Central memory CD8-positive, alpha-beta T cell (primary cell): ENCODE results near the gene CPVL.

ENCODE experiments used
- ATAC-seq: fragments of 150-1000 bp; cut with Tn5 transposase; replicated peaks from 2 replicates; pipeline ENCODE4 v1.10.0; 2022; ENCODE audit warnings: mild to moderate bottlenecking, moderate FRiP score, moderate number of reproducible peaks; ENCODE audit not compliant: poor library complexity, severe bottlenecking; ENCODE audit errors: extremely low read depth
- DNase-seq, 2 donors: peaks; one replicate each; pipeline ENCODE4 v3.0.0; 2021; ENCODE audit warnings: low spot score in 2 of 2
- H3K27ac Mint-ChIP-seq: one replicate; pipeline ENCODE4 v1.8.0; 2022; ENCODE audit warnings: low read depth, mild to moderate bottlenecking, moderate library complexity, mixed read lengths
- H3K27me3 Mint-ChIP-seq: one replicate; pipeline ENCODE4 v1.8.0; 2022; ENCODE audit warnings: mixed read lengths
- H3K36me3 Mint-ChIP-seq: one replicate; pipeline ENCODE4 v1.8.0; 2022; ENCODE audit warnings: mild to moderate bottlenecking, moderate library complexity, mixed read lengths; ENCODE audit not compliant: insufficient read depth
- H3K4me1 Mint-ChIP-seq: one replicate; pipeline ENCODE4 v1.8.0; 2022; ENCODE audit warnings: mixed read lengths
- H3K4me3 Mint-ChIP-seq: one replicate; pipeline ENCODE4 v1.8.0; 2022; ENCODE audit warnings: mild to moderate bottlenecking, moderate library complexity, mixed read lengths
- H3K9me3 Mint-ChIP-seq: one replicate; pipeline ENCODE4 v1.8.0; 2022; ENCODE audit warnings: mixed read lengths

The CPVL gene

GRCh38 chr7:29013931-29014330 is 132.4 kb downstream of the CPVL start:
- Mint-ChIP-seq H3K9me3 (no peaks in the 10 kb centered on the region), H3K27ac (no peak overlapping the region), H3K4me3 (no peak overlapping the region), H3K4me1 (no peaks in the 10 kb centered on the region), H3K36me3 (no peaks in the 10 kb centered on the region), H3K27me3 (peaks cover 4% of the 10 kb centered on the region)
- no peak for ATAC-seq
- DNase-seq, result no peak

- Mint-ChIP-seq H3K27ac (no peak overlapping the region), H3K4me3 (no peak overlapping the region), H3K9me3 (no peaks in the 10 kb centered on the region), H3K27me3 (peaks cover 11% of the 10 kb centered on the region), H3K4me1 (no peaks in the 10 kb centered on the region), H3K36me3 (no peaks in the 10 kb centered on the region)
- DNase-seq (no peak), ATAC-seq (no peak)
Measured at GRCh38 chr7:29013082-29013695, 133.1 kb downstream of the CPVL start.

GRCh38 chr7:29009947-29010346 is 136.4 kb downstream of the CPVL start:
- H3K9me3 Mint-ChIP-seq, result no peaks in the 10 kb centered on the region
- DNase-seq (no peak), ATAC-seq (no peak)
- no peak overlapping the region for H3K4me3 Mint-ChIP-seq
- H3K36me3 Mint-ChIP-seq, result peaks cover 1% of the 10 kb centered on the region
- peaks cover 40% of the 10 kb centered on the region for H3K27me3 Mint-ChIP-seq
- no peak overlapping the region for H3K27ac Mint-ChIP-seq
- H3K4me1 Mint-ChIP-seq, result no peaks in the 10 kb centered on the region

- H3K4me1 Mint-ChIP-seq, result no peaks in the 10 kb centered on the region
- H3K27me3 Mint-ChIP-seq, result peaks cover 40% of the 10 kb centered on the region
- H3K4me3 Mint-ChIP-seq, result no peak overlapping the region
- H3K36me3 Mint-ChIP-seq, result peaks cover 1% of the 10 kb centered on the region
- DNase-seq, result no peak
- no peak for ATAC-seq
- H3K9me3 Mint-ChIP-seq, result no peaks in the 10 kb centered on the region
- H3K27ac Mint-ChIP-seq, result no peak overlapping the region
Measured at GRCh38 chr7:29008590-29008989, 137.7 kb downstream of the CPVL start.

- no peak overlapping the region for H3K27ac Mint-ChIP-seq
- H3K36me3 Mint-ChIP-seq, result peaks cover 3% of the 10 kb centered on the region
- no peaks in the 10 kb centered on the region for H3K9me3 Mint-ChIP-seq
- H3K27me3 Mint-ChIP-seq, result peaks cover 40% of the 10 kb centered on the region
- ATAC-seq, result no peak
- no peaks in the 10 kb centered on the region for H3K4me1 Mint-ChIP-seq
- no peak for DNase-seq
- no peak overlapping the region for H3K4me3 Mint-ChIP-seq
Measured at GRCh38 chr7:29007127-29007526, 139.2 kb downstream of the CPVL start.

- Mint-ChIP-seq H3K4me1 (no peaks in the 10 kb centered on the region), H3K9me3 (no peaks in the 10 kb centered on the region), H3K4me3 (no peak overlapping the region), H3K36me3 (peaks cover 3% of the 10 kb centered on the region), H3K27me3 (peaks cover 45% of the 10 kb centered on the region), H3K27ac (no peak overlapping the region)
- DNase-seq (no peak), ATAC-seq (no peak)
Measured at GRCh38 chr7:29005829-29006228, 140.5 kb downstream of the CPVL start.

- H3K4me1 Mint-ChIP-seq, result no peaks in the 10 kb centered on the region
- ATAC-seq (no peak), DNase-seq (no peak)
- H3K27ac Mint-ChIP-seq, result no peak overlapping the region
- no peak overlapping the region for H3K4me3 Mint-ChIP-seq
- peaks cover 49% of the 10 kb centered on the region for H3K27me3 Mint-ChIP-seq
- peaks cover 3% of the 10 kb centered on the region for H3K36me3 Mint-ChIP-seq
- H3K9me3 Mint-ChIP-seq, result no peaks in the 10 kb centered on the region
Measured at GRCh38 chr7:29005406-29005805, 140.9 kb downstream of the CPVL start.

DNA sequence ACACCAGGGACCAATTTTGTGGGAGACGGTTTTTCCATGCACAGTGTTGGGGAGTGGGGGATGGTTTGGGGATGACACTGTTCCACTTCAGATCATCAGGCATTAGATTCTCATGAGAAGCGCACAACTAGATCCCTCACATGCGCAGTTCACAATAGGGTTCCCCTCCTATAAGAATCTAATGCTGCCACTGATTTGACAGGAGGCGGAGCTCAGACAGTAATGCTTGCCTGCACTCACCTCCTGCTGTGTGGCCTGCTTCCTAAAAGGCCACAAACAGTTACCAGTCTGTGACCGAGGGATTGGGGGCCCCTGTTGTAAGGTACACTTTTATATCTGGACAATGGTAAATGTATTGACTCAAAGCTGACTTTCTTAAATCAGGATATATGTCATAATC is 142.6 kb downstream of the CPVL start:
- Mint-ChIP-seq H3K27me3 (peaks cover 53% of the 10 kb centered on the region), H3K27ac (no peak overlapping the region), H3K4me1 (no peaks in the 10 kb centered on the region), H3K36me3 (peaks cover 3% of the 10 kb centered on the region), H3K9me3 (no peaks in the 10 kb centered on the region), H3K4me3 (no peak overlapping the region)
- DNase-seq (no peak), ATAC-seq (no peak)

- H3K36me3 Mint-ChIP-seq, result peaks cover 2% of the 10 kb centered on the region
- no peaks in the 10 kb centered on the region for H3K9me3 Mint-ChIP-seq
- no peaks in the 10 kb centered on the region for H3K4me1 Mint-ChIP-seq
- no peak overlapping the region for H3K27ac Mint-ChIP-seq
- ATAC-seq, result no peak
- H3K27me3 Mint-ChIP-seq, result peaks cover 40% of the 10 kb centered on the region
- no peak overlapping the region for H3K4me3 Mint-ChIP-seq
- no peak for DNase-seq
Measured at GRCh38 chr7:29000717-29001076, 145.6 kb downstream of the CPVL start.

DNA sequence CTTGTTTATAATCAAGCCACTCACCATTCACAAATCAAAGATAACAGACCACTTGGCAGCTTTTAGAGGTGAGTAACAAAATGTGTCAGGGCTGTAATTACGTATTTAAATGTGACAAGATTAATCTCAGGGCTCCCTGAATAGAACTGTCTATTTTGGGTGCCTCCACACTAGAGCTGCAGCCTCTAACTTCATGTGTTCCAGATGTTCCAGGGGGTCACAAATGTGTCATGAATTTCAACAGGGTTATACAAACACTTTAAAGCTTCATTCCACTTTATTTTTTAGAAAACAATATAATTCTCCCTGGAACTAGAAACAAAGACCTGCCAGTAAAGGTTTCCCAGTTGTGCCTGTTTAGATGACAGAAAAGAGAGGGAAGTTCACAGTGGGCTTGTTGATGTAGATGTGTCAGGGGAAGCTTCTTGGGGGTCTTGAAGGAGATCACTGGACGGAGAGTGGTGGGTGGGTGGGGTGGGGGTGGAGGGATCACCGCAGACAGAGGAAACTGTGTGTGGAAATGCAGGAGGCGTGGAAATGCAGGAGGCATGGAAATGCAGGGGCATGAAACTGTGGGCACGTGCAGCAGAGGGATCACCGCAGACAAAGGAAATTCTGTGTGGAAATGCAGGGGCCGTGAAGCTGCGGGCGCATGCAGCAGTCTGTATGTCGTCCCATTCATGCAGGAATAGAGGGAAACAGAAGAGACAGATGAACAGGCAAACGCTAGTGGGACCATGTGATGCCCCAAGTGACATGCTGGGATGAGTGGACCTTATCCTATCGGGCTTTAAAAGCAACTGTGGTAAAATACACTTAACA is 146.2 kb downstream of the CPVL start:
- H3K36me3 Mint-ChIP-seq, result peaks cover 2% of the 10 kb centered on the region

GRCh38 chr7:28999427-28999826 is 146.9 kb downstream of the CPVL start:
- no peak overlapping the region for H3K27ac Mint-ChIP-seq
- ATAC-seq (no peak), DNase-seq (no peak)
- peaks cover 43% of the 10 kb centered on the region for H3K27me3 Mint-ChIP-seq
- H3K4me1 Mint-ChIP-seq, result no peaks in the 10 kb centered on the region
- H3K9me3 Mint-ChIP-seq, result no peaks in the 10 kb centered on the region
- H3K4me3 Mint-ChIP-seq, result no peak overlapping the region
- H3K36me3 Mint-ChIP-seq, result peaks cover 2% of the 10 kb centered on the region

More for the DNA sequence above, 146.2 kb downstream of the CPVL start:
- no peak for DNase-seq
- Mint-ChIP-seq H3K9me3 (no peaks in the 10 kb centered on the region), H3K4me3 (no peak overlapping the region), H3K27ac (no peak overlapping the region), H3K4me1 (no peaks in the 10 kb centered on the region), H3K27me3 (peaks cover 40% of the 10 kb centered on the region)
- ATAC-seq, result no peak

DNA sequence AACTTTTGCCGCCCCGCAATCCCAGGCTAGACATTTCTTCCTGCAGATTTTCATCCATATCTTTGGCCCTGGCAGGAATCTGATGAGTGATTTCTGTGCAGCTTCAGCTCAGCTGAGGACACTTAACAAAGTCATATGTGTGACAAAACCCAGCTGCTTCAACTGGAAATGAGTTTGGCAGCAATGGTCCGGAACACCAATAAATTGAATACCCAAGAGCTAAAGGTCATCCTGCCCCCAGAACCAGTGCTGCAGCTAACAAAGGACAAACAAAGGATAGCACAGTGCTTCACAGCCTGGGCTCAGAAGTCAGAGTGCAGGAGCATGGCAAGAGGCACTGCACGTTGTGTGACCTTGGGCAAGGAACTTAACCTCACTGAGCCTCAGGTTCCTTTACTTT is 148.2 kb downstream of the CPVL start:
- ATAC-seq (no peak), DNase-seq (no peak)
- H3K4me3 Mint-ChIP-seq, result no peak overlapping the region
- H3K27me3 Mint-ChIP-seq, result peaks cover 51% of the 10 kb centered on the region
- H3K27ac Mint-ChIP-seq, result no peak overlapping the region
- H3K36me3 Mint-ChIP-seq, result peaks cover 2% of the 10 kb centered on the region
- no peaks in the 10 kb centered on the region for H3K4me1 Mint-ChIP-seq
- H3K9me3 Mint-ChIP-seq, result no peaks in the 10 kb centered on the region

DNA sequence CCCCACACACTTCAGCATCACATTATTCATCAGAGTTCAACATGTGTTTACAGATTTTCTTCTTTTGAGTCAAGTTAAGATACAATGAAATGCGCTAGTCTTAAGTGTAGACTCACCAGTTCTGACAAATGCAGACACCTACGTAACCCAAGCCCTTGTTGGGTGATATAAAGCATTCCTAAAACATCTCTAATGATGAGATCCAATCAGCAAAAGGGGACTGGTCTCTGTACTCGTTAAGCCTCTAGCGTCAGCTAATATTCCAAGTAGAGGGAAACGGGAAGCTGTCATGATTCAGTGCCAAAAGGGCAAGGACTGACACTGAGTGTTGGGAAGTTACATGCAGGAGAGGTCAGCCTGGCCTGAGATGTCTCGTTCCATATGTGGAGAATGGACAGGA is 149.5 kb downstream of the CPVL start:
- Mint-ChIP-seq H3K9me3 (no peaks in the 10 kb centered on the region), H3K4me1 (no peaks in the 10 kb centered on the region), H3K4me3 (no peak overlapping the region), H3K36me3 (no peaks in the 10 kb centered on the region), H3K27ac (no peak overlapping the region), H3K27me3 (peaks cover 58% of the 10 kb centered on the region)
- no peak for DNase-seq
- no peak for ATAC-seq
